Activated naive CD4-positive, alpha-beta T cell treated with anti-CD3 and anti-CD28 coated beads for 36 hours (primary cell): Measurements from ENCODE around the gene AP3S2. TPM values are rescaled to one million over a fixed set of nuclear protein-coding genes. Genes with fewer than 3 reads are reported as not detected.

ENCODE experiments used
- CTCF ChIA-PET: fragments of 350-600 bp; sonication (Branson Sonifier 250); formaldehyde crosslinking; loops from one replicate; lab custom pipeline; 2021; ENCODE audit warnings: antibody characterized with exemption; lab: Charles Lee
- DNase-seq: peaks from one replicate; pipeline ENCODE4 v3.0.0-alpha.2; 2020
- H3K27ac Mint-ChIP-seq: one replicate; pipeline ENCODE4 v1.8.0; 2021; ENCODE audit warnings: mild to moderate bottlenecking, mixed read lengths
- H3K27me3 Mint-ChIP-seq: one replicate; pipeline ENCODE4 v1.8.0; 2021; ENCODE audit warnings: low read depth, mixed read lengths
- H3K36me3 Mint-ChIP-seq: one replicate; pipeline ENCODE4 v1.8.0; 2021; ENCODE audit warnings: low read depth, mixed read lengths
- H3K4me1 Mint-ChIP-seq: one replicate; pipeline ENCODE4 v1.8.0; 2021; ENCODE audit warnings: low read depth, mixed read lengths
- H3K4me3 Mint-ChIP-seq: one replicate; pipeline ENCODE4 v1.8.0; 2021; ENCODE audit warnings: mild to moderate bottlenecking, moderate library complexity, mixed read lengths
- H3K9me3 Mint-ChIP-seq: one replicate; pipeline ENCODE4 v1.8.0; 2021; ENCODE audit warnings: mixed read lengths
- intact Hi-C: fragments of 100-400 bp; cut with micrococcal nuclease; formaldehyde crosslinking; loops from one replicate; pipeline ENCODE4 v1.15.1; 2023
- total RNA-seq, 2 experiments: library from RNA; stranded (reverse); gene quantifications; one replicate each; pipeline ENCODE4 v1.2.3, GENCODE V29; 2021

AP3S2 gene
- total RNA-seq, 2 experiments from 2014 or later: 20.2 to 25.2 TPM

DNA sequence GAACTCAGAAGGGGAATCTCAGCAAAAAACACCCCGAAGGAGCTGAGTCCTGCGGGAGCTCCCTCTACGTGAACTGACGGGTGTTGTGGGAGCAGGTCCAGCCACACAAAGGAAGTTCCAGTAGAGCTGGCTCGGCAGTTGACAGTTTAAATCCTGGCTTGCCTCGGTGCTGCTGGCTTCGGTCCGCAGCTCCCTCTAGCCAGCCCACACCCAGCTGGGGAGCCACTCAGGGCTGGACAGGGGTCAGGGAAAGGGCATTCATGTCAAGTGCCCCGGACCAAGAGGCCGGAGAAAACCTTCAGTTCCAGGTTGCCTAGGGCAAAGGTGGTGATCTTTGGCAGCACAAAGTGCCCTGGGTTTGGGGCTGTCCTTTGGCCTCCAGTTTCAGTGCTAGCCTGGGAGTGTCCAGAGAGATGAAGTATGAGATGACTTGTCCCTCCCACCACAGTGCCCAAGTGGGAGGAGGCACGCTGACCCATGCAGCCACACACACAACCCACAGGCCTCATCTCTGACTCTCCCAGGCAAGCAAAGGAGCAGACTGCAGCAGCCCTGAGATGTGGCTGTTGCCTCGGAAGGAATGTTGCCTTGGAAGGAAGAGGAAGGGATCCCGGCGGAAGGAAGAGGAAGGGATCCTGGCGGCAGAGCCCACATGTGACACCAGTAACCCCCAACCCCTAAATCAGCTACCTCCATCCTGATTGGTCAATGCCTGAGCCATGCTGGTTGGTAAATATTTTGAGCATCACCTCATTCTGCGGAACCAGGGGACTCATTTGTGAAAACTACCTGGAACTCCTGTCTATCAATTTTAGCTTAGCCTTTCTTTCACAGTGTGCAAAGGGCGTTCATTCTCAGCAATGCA is 65.3 kb downstream of the AP3S2 start:
- CTCF ChIA-PET: interaction anchor here (1.3 kb wide), 1 partner anchor 13 kb away, joined by 5 read pairs; no protein-coding TSS in a partner anchor
- intact Hi-C loops: no loop called here
- DNase-seq: no peak
- Mint-ChIP-seq H3K36me3 (peaks cover 5% of the 10 kb centered on the region), H3K27ac (no peak overlapping the region), H3K27me3 (peaks cover 2% of the 10 kb centered on the region), H3K4me1 (no peaks in the 10 kb centered on the region), H3K9me3 (no peaks in the 10 kb centered on the region), H3K4me3 (no peak overlapping the region)

DNA sequence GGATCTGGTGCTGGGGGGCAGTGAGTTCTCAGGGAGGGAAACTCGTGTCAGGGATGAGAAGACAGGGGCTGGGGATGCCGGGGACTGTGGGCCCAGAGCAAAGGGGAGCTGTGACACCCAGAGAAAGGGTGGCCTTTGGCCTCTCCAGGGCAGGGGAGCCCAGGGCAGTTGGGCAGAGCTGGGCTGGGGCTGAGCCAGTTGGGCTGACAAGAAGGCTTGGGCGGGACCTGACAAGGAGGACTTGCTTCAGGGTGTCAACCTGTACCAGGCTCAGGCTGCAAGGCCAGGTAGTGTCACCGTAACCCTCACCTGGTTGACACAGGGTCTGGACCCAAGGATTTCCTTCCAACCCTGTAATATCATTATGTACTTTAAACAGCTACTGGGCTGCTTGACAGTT is 66.0 kb downstream of the AP3S2 start:
- no peak for DNase-seq
- CTCF ChIA-PET: interaction anchor here (1.3 kb wide), 1 partner anchor 14 kb away, joined by 5 read pairs; no protein-coding TSS in a partner anchor
- no peaks in the 10 kb centered on the region for H3K9me3 Mint-ChIP-seq
- H3K27me3 Mint-ChIP-seq: peaks cover 2% of the 10 kb centered on the region
- intact Hi-C loops: no loop called here
- H3K36me3 Mint-ChIP-seq: no peaks in the 10 kb centered on the region
- H3K4me3 Mint-ChIP-seq: no peak overlapping the region
- no peak overlapping the region for H3K27ac Mint-ChIP-seq
- H3K4me1 Mint-ChIP-seq: no peaks in the 10 kb centered on the region

DNA sequence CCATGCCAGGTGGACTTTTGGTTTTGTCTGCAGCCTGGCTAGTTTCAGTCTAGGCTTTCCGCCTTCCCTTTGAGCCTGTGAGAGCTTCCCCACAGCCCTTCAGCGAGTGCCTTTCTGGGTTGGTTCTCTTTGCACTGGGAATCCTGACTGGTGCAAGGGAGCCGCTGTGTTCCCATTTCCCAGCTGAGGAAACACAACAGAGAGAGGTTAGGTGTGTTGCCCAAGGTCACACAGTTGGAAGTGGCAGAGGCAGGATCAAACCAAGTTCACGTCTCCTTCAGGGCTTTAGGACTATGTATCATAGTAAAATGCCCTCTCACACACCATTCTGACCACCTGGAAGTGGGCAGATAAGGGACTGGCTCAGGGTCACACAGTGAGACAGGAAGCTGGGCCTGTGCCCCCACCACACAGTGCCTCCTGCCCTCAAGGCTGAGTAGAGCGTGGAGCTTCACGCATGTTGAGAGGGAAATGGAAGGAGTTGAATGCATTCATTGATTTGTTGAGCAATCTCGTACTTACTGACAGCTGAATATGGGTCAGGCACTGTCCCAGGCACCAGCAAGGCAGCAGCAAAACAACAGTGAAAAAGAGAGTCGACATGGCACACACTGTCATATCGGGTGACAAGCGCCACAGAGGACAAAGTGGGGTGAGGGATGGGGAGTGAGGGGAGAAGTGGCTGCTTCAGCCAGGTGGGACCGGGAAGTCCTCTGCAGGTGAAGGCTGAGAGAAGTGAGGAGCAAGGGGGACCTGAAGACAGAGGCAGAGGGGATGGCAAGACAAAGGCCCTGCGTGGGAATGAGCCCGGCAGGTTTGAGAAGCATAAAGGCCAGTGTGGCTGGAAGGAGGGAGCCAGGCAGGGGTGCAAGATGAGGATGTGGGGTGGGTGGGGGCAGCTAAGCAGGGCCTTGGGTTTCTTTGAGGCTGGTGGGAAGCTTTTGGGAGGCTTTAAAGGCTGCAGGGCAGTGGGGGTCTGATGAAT is 66.8 kb downstream of the AP3S2 start:
- H3K36me3 Mint-ChIP-seq: no peaks in the 10 kb centered on the region
- H3K27ac Mint-ChIP-seq: no peak overlapping the region
- CTCF ChIA-PET: interaction anchor here (0.7 to 1.0 kb wide), 2 partner anchors 126 to 317 kb away, joined by 3 read pairs; no protein-coding TSS in a partner anchor
- H3K4me1 Mint-ChIP-seq: no peaks in the 10 kb centered on the region
- no peak overlapping the region for H3K4me3 Mint-ChIP-seq
- H3K27me3 Mint-ChIP-seq: peaks cover 9% of the 10 kb centered on the region
- no peak for DNase-seq
- intact Hi-C loops: no loop called here
- H3K9me3 Mint-ChIP-seq: no peaks in the 10 kb centered on the region

DNA sequence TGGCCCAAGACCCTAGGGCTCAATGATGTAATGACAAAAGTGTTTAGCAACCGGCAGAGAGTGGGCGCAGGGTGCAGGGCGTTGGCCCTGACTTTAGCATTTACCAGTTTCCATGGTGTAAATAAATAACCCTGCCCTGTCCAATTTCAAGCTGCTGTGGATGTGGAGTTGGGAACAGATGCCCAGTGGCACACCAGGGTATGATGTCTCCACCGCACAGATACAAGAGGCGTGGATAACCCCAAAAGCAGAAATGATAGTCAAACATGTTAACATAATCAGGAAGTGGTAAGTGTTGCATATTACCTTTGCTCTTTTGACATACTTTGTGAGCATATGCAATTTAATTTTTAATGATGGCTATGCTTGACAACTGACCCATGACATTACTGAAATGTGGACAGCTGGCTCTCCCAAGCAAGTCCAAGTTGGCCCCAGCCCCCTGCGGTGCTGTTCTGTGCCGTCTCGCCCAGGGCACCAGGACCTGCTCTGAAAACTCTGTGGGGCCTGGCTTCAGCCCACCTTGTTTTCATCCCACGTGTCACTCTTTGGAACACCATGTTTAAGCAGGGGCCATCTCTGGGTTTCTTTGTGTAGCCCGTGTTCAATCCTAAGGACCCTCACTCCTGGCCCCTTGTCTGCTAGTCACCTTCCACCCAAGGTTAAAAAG is 68.4 kb downstream of the AP3S2 start:
- H3K36me3 Mint-ChIP-seq: no peaks in the 10 kb centered on the region
- no peaks in the 10 kb centered on the region for H3K9me3 Mint-ChIP-seq
- DNase-seq: no peak
- intact Hi-C loops: no loop called here
- H3K27me3 Mint-ChIP-seq: peaks cover 13% of the 10 kb centered on the region
- no peak overlapping the region for H3K27ac Mint-ChIP-seq
- no peak overlapping the region for H3K4me3 Mint-ChIP-seq
- no peaks in the 10 kb centered on the region for H3K4me1 Mint-ChIP-seq
- CTCF ChIA-PET: no interaction called here

DNA sequence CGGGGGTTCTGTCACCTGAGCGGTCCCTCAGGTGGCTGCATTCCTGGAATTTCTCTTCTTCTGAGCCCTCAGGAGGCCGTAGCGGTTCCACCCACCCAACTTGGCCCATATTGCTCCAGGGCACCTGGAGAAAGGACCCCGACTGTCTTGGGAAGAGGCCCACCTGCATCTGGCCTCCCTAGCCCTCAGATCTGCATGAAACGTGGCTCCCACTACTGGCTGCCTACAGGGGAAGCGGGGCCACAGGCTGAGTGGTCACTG is 69.3 kb downstream of the AP3S2 start:
- CTCF ChIA-PET: no interaction called here
- H3K4me1 Mint-ChIP-seq: no peaks in the 10 kb centered on the region
- peaks cover 13% of the 10 kb centered on the region for H3K27me3 Mint-ChIP-seq
- no peak overlapping the region for H3K27ac Mint-ChIP-seq
- no peaks in the 10 kb centered on the region for H3K9me3 Mint-ChIP-seq
- no peak for DNase-seq
- intact Hi-C loops: no loop called here
- H3K4me3 Mint-ChIP-seq: no peak overlapping the region
- H3K36me3 Mint-ChIP-seq: no peaks in the 10 kb centered on the region

DNA sequence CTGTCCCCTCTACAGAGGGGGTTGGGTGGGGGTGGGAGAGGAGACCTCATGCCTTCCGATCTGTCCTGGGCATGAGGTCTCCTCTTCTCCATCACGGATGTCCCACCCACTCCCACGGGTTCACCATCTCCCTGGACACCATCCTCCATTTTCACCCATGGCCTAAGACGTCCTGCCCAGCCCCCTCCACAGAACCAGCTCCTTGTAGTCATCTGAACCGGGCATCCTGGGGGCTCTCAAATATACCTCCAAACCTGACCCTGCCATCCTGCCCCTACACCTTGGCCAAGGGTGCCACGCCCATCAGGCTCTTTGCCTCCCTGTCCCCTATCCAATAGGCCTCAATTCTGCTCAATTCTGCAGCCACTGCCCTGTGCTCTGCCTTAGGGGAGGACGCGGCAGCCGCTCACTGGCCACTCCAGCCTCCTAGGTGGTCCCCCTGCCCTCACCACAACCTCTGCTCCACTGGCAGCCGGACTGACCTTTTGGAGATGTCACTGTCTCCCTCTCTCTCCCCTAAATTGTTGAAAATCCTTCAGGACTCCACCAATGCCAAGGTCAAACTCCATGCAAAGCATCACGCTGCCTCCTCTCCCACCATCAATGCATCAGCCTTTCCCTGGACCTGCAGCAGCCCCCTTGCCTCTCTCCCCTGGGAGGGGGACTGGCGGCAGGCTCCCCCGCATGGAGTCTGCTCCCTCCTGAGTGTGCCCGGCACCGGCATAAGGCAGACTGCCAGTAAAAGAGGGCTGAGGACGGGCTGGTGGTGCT is 69.8 kb downstream of the AP3S2 start:
- Mint-ChIP-seq H3K27ac (no peak overlapping the region), H3K27me3 (peaks cover 13% of the 10 kb centered on the region), H3K36me3 (no peaks in the 10 kb centered on the region), H3K9me3 (no peaks in the 10 kb centered on the region), H3K4me1 (no peaks in the 10 kb centered on the region), H3K4me3 (no peak overlapping the region)
- CTCF ChIA-PET: no interaction called here
- no peak for DNase-seq
- intact Hi-C loops: no loop called here

DNA sequence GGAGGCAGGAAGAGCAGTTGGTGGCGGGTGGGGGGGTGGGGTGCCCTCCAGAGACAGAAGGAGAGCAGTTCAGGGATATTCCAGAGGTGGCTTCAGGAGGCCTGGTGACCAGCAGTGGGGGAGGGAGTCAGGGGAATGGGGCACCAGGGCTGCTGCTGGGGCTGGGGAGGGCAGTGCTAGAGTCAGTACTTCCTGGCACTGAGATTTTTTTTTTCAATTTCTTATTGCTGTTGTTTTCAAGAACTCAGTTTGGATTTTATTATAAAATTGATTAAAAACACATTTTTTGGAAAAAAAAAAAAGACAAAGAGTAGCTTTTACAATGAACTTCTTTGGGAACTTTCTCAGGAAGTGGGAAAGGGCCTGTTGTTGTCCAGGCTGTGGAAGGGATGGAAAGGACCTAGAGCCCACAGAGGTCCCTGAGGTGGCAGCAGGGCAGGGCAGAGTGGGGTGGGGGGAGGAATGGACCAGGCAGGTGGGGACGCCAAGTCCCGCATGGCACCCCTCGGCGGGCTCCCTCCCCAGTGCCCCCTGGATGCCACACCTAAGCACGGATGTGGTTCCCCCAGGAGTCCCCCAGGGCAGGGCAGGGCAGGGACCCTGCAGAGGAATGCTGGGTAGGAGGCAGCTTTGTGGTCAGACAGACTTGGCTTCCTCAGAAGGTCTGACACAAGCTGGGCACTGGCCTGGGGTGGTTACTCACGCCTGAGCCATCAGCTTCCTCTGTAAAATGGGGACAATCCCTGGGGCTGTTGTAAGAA is 70.7 kb downstream of the AP3S2 start:
- Mint-ChIP-seq H3K9me3 (no peaks in the 10 kb centered on the region), H3K4me3 (no peak overlapping the region), H3K4me1 (no peaks in the 10 kb centered on the region), H3K27me3 (peaks cover 16% of the 10 kb centered on the region), H3K36me3 (no peaks in the 10 kb centered on the region), H3K27ac (no peak overlapping the region)
- CTCF ChIA-PET: interaction anchor here (0.6 kb wide), 1 partner anchor 81 kb away, joined by 3 read pairs; no protein-coding TSS in a partner anchor
- intact Hi-C loops: no loop called here
- DNase-seq: no peak

DNA sequence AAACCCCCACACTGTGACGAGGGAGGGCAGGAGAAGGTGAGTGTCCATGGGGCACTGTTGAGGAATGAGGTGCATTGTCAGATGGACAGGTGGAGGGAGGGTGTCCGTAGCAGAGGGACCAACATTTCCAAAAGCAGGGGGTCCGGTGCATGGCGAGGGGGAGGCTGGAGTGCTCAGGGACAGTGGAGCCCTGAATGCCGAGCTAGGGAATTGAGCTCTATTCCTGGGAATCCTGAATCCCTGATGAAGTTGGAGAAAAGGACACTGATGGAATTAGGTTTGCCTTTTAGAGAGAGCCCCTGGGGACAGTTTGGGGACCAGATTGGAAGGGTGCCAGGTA is 71.2 kb downstream of the AP3S2 start:
- Mint-ChIP-seq H3K36me3 (no peaks in the 10 kb centered on the region), H3K9me3 (no peaks in the 10 kb centered on the region), H3K4me3 (no peak overlapping the region), H3K27ac (no peak overlapping the region), H3K27me3 (peaks cover 19% of the 10 kb centered on the region), H3K4me1 (no peaks in the 10 kb centered on the region)
- CTCF ChIA-PET: interaction anchor here (0.6 kb wide), 1 partner anchor 80 kb away, joined by 3 read pairs; no protein-coding TSS in a partner anchor
- no peak for DNase-seq
- intact Hi-C loops: no loop called here

DNA sequence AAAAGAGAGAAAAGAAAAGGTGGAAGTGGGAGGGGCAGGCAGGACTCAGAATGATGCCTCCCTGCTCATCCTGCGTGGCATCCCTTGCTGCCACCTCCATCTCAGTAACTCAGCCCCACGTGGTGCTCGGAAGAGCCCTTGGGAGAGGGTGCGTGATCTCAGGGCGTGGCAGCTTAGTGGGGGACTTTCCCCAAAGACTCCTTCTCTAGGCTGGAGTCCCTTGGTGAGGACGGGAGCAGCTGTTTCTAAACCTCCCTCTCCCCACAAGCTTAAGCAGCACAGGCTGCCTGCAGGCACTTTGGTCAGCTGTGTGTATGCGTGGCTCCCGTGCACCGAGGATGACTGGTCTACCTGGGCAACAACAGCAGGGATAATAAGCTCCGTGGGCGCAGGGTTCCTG is 71.8 kb downstream of the AP3S2 start:
- peaks cover 22% of the 10 kb centered on the region for H3K27me3 Mint-ChIP-seq
- H3K4me3 Mint-ChIP-seq: no peak overlapping the region
- no peaks in the 10 kb centered on the region for H3K4me1 Mint-ChIP-seq
- H3K9me3 Mint-ChIP-seq: no peaks in the 10 kb centered on the region
- H3K27ac Mint-ChIP-seq: no peak overlapping the region
- intact Hi-C loops: no loop called here
- CTCF ChIA-PET: no interaction called here
- no peak for DNase-seq
- no peaks in the 10 kb centered on the region for H3K36me3 Mint-ChIP-seq

DNA sequence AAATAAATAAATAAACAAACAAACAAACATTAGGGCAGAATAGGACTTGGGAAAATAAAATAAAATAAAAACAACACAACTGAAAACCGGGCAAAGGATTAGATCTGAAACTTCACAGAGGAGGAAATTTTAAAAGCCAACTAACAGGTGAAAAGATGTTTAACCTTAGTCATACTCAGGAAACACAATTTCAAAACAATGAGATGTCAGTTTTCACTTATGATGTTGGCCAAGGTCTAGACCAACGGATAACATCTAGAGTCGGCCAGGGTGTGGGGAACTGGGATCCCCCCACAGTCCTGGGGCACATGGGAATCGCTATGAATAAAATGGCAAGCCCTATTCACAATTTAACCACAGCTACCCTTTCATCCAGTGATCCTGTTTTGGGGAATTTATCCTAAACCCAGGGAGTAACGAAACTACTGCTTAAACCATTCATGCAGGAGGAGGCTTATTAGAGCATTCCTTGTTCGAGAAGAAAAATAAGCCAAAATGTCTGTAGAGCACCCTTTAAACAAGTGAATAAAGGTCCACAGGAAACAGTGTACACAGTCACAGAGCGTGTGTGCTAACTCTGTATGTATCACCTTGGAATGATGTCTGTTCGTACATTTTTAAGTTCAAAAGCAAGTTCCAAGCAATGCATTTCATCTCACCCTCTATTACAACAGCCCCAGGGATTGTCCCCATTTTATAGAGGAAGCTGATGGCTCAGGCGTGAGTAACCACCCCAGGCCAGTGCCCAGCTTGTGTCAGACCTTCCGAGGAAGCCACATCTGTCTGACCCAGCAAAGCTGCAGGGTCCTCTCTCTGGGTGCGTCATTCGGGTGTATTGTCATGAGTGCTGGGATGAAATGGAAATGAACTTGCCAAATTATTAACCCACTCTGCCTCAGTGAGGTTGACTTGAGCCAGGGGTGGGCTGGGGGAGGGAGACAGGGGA is 72.9 kb downstream of the AP3S2 start:
- Mint-ChIP-seq H3K4me1 (no peaks in the 10 kb centered on the region), H3K27me3 (peaks cover 31% of the 10 kb centered on the region), H3K27ac (no peak overlapping the region), H3K36me3 (no peaks in the 10 kb centered on the region), H3K9me3 (no peaks in the 10 kb centered on the region), H3K4me3 (no peak overlapping the region)
- intact Hi-C loops: no loop called here
- CTCF ChIA-PET: no interaction called here
- DNase-seq: no peak
